ENCODE measurements around the gene UBTF. TPM values are rescaled to one million over a fixed set of nuclear protein-coding genes. Genes with fewer than 3 reads are reported as not detected.
A peak's percentile ranks its signal among the peaks of the same experiment; 100 is the strongest.

UBTF gene
- total and polyA plus RNA-seq, 8 donors: 25.5 to 198 (median 37.3) TPM

GRCh38 chr17:44218344-44219107 lies 949 bp downstream of the UBTF start:
- Histone ChIP-seq H3K4me1 (peaks cover 26 to 56% (median 43%) of the 10 kb centered on the region in 4 donors), H3K9me3 (no peaks in the 10 kb centered on the region), H3K27me3 (no peaks in the 10 kb centered on the region), H3K27ac (peak overlapping the region; percentile 96 to 100 (median 99)), H3K36me3 (peaks cover 23 to 38% (median 36%) of the 10 kb centered on the region in 4 donors), H3K4me3 (peak overlapping the region; percentile 73 to 99 (median 86))
- DNase-seq: peak; percentile 91 to 97
- intact Hi-C loops (cut with DNase I; ENCODE audit: low total_unique reads): no loop called here
- WGBS, 5 donors: 0 to 1% (median 0%) methylated on average over 4 to 77 of the region's 89 CpGs
- no peak for TF ChIP-seq EP300 (IDR thresholded peaks at IDR 0.05)
- TF ChIP-seq, protein P1, sequence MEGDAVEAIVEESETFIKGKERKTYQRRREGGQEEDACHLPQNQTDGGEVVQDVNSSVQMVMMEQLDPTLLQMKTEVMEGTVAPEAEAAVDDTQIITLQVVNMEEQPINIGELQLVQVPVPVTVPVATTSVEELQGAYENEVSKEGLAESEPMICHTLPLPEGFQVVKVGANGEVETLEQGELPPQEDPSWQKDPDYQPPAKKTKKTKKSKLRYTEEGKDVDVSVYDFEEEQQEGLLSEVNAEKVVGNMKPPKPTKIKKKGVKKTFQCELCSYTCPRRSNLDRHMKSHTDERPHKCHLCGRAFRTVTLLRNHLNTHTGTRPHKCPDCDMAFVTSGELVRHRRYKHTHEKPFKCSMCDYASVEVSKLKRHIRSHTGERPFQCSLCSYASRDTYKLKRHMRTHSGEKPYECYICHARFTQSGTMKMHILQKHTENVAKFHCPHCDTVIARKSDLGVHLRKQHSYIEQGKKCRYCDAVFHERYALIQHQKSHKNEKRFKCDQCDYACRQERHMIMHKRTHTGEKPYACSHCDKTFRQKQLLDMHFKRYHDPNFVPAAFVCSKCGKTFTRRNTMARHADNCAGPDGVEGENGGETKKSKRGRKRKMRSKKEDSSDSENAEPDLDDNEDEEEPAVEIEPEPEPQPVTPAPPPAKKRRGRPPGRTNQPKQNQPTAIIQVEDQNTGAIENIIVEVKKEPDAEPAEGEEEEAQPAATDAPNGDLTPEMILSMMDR (IDR thresholded peaks at IDR 0.05): peak in 5 of 7 experiments; percentile 24 to 64 (median 50)
- TF ChIP-seq POLR2AphosphoS5 (IDR thresholded peaks at IDR 0.05): peak in 2 of 3 donors; percentile 60 to 75

- Histone ChIP-seq H3K27ac (peak overlapping the region; percentile 25 to 100 (median 96)), H3K4me1 (peaks cover 20 to 52% (median 36%) of the 10 kb centered on the region in 4 donors), H3K27me3 (no peaks in the 10 kb centered on the region), H3K36me3 (peaks cover 23 to 45% (median 41%) of the 10 kb centered on the region in 4 donors), H3K9me3 (no peaks in the 10 kb centered on the region), H3K4me3 (peak overlapping the region; percentile 73 to 99 (median 86))
- 3 to 10% (median 4%) methylated on average over 4 to 10 of the region's 10 CpGs for WGBS, 5 donors
- intact Hi-C loops (cut with DNase I; ENCODE audit: low total_unique reads): no loop called here
- no peak for DNase-seq
- no peak for TF ChIP-seq POLR2A (IDR thresholded peaks at IDR 0.05)
- TF ChIP-seq, protein P1 (IDR thresholded peaks at IDR 0.05): no peak
- no peak for TF ChIP-seq POLR2AphosphoS5 (IDR thresholded peaks at IDR 0.05)
- no peak for TF ChIP-seq EP300 (IDR thresholded peaks at IDR 0.05)
These were observed 1.6 kb downstream of the UBTF start for GRCh38 chr17:44217738-44218343.

- peak in 1 of 2 donors; percentile 1 for DNase-seq
- intact Hi-C loops (cut with DNase I; ENCODE audit: low total_unique reads): no loop called here
- WGBS, 5 donors: 65 to 74% (median 70%) methylated on average over 5 of the region's 5 CpGs
- Histone ChIP-seq H3K27ac (peak overlapping the region in 2 of 5 donors; percentile 8 to 50), H3K36me3 (peaks cover 24 to 55% (median 51%) of the 10 kb centered on the region in 4 donors), H3K4me3 (no peak overlapping the region), H3K27me3 (no peaks in the 10 kb centered on the region), H3K9me3 (no peaks in the 10 kb centered on the region), H3K4me1 (peaks cover 13 to 49% (median 32%) of the 10 kb centered on the region in 4 donors)
- no peak for TF ChIP-seq EP300 (IDR thresholded peaks at IDR 0.05)
- no peak for TF ChIP-seq POLR2A (IDR thresholded peaks at IDR 0.05)
- TF ChIP-seq, protein P1 (IDR thresholded peaks at IDR 0.05): no peak
- no peak for TF ChIP-seq POLR2AphosphoS5 (IDR thresholded peaks at IDR 0.05)
These were observed 2.8 kb downstream of the UBTF start for GRCh38 chr17:44216694-44217093.

- intact Hi-C loops (cut with DNase I; ENCODE audit: low total_unique reads): no loop called here
- no peak overlapping the region for H3K4me3 ChIP-seq
- H3K27me3 ChIP-seq: no peaks in the 10 kb centered on the region
- no peaks in the 10 kb centered on the region for H3K9me3 ChIP-seq
- H3K27ac ChIP-seq: peak overlapping the region in 2 of 5 donors; percentile 8 to 50
- peak in 1 of 2 donors; percentile 47 for DNase-seq
- H3K4me1 ChIP-seq: peaks cover 18 to 52% (median 36%) of the 10 kb centered on the region in 4 donors
- peaks cover 28 to 60% (median 56%) of the 10 kb centered on the region in 4 donors for H3K36me3 ChIP-seq
- TF ChIP-seq, protein P1 (IDR thresholded peaks at IDR 0.05): no peak
- TF ChIP-seq POLR2AphosphoS5 (IDR thresholded peaks at IDR 0.05) (no peak), POLR2A (IDR thresholded peaks at IDR 0.05) (no peak), EP300 (IDR thresholded peaks at IDR 0.05) (no peak)
- WGBS, 5 donors: 75 to 86% (median 81%) methylated on average over 5 of the region's 5 CpGs
These were observed 3.3 kb downstream of the UBTF start for GRCh38 chr17:44216173-44216572.
